HG02642 (cell line): ENCODE results near the gene MN1.

Source experiments
- ATAC-seq: cut with Tn5 transposase; IDR thresholded peaks from one replicate; pipeline ENCODE4 v1.9.1; 2021; ENCODE audit warnings: mild to moderate bottlenecking; ENCODE audit not compliant: unreplicated experiment, poor library complexity

Gene MN1

DNA sequence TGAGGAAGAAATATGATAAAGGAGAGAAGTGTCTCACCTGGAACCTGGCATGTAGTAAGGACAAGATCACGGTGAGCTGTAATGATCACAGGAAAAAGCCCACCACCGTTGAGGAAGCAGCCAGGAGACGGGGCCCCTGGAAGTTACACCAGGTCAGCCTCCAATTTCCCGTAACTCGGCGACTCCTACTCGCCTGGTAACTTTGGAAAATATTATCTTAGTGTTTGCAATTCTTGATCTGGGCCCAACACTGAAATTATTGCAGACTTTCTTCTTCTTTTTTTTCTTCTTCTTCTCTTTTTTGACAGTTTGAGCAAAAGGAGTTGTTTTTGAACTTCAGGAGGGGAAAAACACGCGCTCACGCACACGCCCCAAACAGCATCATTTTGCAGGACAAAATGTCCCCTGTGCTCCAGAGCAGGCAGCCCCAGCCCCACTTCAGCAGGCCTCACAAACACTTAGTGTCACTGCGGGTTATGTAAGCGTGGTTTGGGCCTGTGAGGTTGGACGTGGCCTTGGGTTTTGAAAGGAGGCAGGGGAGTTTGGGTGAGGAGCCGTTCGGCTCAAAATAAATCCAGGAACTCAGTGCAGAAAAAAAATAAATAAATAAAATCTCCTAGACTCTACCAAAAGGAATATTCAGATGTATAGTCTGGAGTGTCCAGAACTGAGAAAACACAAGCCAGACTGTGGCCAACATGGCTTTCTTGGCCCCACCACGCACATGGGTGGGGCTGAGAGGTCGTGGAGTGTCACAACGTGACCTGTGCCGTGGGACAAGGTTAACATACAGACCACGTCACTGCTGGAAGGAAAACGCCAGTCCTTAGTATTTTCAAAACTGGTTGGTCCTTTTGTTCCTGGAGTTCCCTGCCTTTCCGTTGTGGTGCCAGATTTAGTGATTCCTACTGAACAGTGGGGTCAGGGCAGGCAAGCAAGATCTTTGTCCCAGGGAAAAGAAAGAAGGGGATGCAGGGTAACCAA is 26.3 kb upstream of the MN1 start:
- ATAC-seq: no peak

DNA sequence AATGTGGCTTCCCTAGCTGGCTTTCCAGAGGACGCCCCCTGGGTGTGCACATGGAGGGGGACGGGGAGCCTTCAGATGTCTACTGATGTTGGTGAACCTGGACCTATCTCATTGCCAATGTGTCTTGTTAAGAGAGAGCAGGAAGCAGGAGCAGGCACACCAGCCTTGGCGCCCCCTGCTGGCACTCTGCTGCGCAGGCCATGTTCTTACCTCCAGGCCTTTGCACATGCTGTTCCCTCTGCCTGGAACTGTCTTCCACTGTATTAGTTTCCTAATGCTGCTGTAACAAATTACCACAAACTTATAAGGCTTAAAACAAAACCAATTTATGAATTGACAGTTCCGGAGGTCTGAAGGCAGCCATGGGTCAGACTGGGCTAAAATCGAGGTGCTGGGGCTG is 23.6 kb upstream of the MN1 start:
- no peak for ATAC-seq

DNA sequence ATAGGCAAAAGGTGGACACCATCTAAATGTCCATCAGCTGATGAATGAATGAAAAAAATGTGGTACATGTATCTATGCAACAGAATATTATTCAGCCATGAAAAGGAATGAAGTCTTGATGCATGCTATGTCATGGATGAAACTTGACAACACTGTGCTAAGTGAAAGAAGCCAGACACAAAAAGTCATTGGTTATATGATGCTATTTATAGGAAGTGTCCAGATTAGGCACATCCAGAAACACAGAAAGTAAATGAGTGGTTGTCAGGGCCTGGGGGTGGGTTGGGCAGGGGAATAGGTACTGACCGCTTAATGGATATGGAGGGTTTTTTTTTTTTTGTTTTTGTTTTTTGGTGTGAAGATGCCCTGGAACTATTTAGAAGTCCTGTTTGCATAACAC is 21.7 kb upstream of the MN1 start:
- no peak for ATAC-seq

DNA sequence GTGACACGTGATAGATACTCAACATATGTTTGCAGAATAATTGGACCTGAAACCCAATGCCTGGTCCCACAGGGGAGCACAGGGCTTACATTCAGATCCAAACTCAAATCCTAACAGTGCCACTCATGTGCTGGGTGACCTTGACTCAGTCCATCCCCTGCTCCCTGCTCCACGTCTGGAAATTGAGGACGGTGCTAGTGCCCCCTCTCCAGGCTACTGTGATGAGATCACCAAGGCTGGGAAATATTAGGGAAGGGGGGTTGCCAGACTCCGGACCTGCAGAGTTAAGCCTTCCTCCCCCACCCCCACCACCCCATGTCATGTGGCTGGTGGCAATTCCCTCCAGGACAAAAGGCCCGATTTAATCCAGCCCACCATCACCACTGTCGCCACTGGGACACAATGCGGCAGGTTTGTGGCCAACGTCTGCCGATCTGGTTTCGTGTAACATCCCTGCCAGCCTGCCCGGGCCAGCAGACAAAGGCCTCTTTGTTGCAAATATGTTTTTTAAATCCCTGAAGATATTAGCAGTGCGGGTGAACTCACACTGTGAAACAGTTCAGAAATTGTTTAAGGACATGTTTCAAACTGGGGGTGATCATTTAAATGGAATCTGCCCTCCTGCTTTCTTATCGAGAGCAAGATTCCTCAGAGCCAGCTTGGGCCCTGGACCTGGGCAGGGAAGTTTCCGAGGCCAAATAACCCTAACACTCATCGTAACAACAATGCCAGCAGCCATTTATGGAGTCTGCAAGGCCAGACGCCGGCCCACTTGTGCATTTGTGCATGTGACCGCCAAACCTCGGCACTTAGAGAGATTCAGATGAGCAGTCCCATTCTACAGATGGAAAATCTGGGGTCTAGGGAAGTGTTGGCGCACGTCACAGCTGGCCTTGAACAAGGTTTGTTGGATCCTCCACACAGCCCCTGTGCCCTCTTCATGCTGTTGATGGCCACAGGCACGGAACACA is 19.6 kb upstream of the MN1 start:
- ATAC-seq: no peak

DNA sequence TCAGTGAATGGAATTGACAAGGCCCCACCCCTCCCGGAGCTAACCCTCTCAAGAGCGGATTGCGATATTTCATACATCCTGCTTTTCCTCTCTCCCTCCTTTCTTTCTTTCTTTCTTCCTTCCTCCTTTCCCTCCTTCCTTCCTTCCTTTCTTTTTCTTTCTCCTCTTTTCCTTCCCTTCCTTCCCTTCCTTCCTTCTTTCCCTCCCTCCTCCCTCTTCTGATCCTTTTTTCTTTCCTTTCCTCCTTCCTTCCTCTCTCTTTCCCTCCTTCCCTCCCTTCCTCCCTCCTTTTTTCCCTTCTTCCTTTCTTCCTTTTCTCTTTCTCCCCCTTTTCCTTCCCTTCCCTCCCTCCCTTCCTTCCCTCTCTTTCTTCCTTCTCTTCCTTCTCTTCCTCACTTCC is 15.0 kb upstream of the MN1 start:
- ATAC-seq: no peak

DNA sequence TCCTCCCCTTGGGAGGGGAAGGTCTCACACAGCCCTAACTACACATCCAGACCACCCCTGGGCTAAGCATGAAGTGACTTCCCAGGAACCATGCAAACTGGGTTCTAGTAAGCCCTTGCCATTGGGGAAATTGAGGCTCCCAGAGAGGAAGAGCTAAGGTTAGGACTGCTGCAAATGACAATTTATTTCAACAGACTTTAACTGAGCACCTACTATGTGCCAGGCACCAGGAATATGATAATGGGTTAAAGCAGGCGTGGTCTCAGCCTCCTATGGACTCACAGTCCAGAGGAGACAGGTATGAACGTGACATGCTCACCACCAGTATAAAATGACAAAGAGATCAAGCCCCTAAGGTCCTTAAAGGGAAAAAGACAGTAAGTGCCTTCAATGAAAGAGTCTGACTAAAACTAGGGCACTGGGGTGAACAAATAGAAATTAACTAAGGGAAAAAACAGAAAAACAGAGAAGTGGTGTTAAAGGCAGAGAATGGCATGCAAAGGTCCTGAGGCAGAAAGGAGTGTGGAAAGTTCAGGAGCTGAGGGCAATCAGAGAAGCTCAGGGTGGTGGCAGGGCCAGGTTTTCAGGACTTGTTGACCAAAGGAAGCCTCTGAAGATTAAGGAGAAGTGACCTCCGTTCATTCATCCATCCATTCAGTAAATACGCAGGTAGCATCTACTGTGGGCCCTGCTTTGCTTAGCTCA is 14.4 kb upstream of the MN1 start:
- no peak for ATAC-seq

DNA sequence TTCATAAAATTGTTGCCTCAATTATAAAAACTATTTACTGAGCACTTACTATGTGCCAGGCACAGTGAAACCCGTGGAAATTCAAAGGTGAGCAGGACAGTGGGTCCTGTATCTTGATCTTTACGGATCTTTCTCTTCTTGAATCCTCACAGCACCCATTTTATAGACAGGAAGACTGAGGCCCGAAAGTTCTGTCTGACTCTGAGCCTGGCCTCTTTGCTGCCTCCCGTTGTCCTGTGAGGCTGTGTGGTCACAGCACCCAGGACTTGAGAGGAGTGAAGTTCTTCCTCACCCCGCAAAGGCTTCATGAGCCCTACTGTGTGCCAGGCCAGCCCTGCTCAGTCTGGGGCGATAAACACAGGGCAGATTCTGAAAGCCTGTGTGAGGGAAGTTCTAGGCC is 13.4 kb upstream of the MN1 start:
- ATAC-seq: no peak

DNA sequence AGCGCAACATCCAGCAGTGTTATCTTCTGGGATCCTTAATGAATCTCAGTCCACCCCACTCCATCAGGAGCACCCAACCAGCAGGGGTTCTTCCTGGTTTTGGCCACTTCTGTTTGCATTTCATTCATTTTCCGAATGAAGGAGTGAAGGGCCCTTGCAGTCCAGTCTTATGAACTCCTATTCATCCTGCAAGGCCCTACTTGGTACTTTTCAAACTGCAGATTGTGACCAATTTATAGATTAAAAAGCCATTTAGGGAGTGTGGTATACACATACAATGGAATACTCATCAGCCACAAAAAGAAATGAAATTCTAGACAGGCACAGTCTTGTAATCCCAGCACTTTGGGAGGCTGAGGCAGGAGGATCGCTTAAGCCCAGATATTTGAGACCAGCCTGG is 10.2 kb upstream of the MN1 start:
- no peak for ATAC-seq

DNA sequence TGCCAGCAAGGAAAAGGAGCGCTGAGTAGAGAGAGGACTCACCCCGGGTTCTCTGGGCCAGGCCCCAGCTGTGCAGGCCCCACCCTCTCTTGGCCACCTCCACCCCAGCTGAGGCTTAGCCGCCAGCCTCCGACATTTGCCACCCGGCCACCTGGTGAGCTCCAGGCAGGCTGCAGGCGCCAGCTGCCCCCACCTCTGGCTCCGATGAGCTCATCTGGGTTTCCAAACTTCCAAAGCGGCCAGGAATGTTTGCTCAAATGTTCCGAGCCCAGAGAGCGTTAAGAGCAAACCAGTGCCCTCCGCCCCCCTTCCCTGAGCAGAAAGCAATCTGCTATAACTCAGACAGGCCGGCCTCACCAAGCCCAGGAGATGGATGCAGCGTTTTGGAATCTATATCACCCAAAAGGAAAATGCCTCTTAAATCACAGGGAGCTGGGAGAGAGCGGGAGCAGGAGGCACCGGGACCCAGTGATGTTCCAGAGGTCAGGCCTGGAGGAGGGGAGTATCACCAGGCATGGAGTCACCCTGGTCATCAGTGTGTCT is 9.1 kb upstream of the MN1 start:
- no peak for ATAC-seq

DNA sequence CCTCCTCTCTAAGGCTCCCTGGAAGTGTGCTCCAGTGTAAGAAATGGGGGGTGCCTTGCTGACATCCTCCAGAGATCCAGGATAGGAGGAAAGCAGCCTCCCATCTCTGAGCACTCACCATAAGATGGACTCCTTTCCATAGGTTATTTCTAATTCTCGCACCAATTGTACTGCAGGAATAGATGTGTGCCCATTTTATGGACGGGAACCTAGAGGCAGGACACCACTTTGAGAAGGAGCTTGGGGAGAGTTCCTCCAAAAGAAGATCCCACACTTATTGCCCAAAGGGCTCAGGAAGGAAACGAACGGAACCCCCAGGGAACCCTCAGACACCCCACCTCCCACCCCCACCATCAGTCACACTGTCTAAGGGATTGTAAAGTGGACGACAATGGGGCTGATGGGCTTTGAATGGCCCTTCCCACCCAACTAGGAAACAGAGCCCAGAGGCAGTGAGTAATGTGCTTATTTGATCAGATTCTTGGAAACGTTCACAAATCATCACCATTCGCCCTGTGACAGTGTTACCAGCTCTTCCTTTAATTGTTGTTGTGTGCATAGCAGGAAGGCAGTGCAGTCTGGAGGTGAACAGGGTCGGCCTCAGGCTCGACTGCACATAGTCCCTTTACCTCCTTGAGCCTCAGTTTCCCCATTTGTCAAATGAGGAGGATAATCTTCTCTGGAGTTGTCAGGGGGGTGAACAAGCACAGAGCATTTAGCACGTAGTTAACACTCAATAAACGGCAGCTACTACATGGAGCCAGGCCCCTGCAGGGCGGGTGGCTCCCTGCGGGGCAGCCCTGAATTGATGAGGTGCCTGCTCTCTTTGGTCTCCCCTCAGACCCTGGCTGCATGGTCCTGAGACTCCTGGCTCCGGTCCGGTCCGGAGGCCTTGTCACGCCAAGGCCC is 8.4 kb upstream of the MN1 start:
- no peak for ATAC-seq

DNA sequence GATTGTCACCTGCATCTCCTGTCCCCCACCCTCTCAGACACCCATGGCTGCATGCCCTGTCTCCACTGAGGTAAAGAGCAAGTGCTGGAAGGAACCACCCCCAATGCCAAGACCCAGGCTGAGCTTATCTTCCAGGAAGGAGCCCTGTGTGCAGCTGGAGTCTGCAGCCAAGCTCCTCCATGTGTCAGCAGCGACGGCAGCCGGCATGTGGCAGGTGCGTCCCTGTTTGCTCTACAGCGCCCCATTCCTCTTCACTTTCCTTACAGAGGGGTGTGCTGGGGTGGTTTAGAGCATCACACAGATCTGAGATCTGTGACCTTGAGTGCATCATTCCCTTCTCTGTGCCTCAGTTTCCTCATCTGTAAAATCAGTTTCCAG is 7.7 kb upstream of the MN1 start:
- ATAC-seq: no peak

DNA sequence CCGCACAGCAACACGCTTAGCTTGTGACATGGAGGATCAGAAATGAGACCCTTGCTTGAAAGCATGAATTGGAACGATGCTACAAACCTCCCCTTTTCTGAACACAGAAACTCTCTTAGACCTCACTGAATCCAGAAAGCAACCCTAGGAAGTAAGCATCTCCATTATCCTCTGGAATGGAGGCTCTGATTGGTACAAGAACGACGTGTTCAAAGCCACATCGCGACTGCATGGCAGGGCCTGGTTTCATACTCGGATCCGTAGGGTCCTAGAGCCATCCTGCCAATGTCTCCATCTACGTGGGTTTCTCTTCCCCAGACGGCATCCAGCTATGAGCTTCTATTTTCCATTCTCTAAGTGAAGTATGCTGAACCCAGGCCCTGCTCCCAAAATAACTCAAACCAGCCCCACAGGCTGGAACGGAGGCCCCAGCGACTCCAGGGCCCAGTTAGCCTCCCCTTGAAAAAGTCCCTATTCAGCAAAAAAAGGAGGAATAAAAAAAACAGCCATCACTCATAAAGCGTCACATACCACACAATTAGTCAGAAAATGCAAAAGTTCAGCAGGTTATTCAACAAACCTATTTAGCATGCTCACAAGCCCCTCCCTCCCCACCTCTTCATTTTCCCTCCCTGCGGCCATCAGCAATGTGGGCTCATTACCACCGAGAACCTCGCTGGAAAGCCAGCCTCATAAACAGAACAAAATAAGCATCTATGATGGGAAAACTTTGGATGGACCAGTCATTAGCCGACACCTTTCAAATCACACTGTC is 7.1 kb upstream of the MN1 start:
- ATAC-seq: no peak

DNA sequence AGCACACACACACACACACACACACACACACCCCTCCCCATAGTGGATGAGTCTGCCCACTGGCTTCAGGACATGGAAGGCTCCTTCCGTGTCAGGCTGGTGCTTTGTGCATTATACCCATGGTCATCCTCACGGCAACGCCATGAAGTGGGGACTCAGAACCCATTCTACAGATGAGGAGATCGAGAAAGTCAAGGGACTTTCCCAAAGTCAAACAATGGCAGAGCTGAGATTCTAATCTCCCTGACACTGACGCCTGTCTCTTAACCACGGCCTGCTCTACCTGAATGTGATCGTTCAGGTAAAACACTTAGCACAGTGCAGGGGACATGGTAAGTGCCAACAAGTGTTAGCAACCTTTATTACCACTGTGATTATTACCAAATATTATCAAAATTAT is 4.3 kb upstream of the MN1 start:
- no peak for ATAC-seq

DNA sequence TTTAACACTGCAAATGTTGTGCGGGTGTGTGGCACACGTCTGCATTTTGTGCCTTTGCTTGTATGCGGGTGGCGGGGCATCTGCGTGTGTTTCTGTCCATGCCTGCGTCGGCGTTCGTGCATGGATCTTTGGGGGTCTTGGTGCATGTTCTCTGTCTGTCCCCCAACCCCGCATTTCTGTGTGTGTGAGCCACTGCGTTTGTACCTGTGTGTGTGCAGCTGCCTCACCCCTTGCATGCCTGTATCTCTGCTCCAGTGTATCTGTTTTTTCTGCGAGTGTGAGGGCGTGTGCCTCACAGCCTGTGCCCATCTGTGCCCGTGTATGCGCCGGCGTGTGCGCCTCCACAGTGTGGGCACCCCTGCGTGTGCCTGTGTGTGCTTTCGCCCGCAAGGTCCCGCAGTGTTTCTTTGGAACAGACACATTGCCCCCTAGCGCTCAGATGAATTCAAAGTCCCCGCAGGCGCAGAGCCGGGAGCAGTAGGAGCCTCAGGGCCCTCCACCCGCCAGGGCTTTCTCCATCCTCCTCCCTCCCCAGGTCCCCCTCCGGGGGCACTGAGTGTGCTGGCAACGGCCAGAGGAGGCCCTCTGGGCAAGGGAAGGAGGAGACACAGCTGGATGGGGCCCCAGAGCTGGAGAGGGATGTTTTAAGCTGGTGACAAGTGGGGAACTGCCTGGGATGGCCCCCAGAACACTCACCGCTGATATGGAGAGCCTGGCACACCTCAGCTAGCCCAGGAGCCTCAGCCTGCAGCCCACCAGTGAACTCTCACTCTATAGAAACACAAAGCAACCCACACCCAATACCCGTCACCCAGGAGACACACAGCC is 3.1 kb upstream of the MN1 start:
- ATAC-seq: no peak

DNA sequence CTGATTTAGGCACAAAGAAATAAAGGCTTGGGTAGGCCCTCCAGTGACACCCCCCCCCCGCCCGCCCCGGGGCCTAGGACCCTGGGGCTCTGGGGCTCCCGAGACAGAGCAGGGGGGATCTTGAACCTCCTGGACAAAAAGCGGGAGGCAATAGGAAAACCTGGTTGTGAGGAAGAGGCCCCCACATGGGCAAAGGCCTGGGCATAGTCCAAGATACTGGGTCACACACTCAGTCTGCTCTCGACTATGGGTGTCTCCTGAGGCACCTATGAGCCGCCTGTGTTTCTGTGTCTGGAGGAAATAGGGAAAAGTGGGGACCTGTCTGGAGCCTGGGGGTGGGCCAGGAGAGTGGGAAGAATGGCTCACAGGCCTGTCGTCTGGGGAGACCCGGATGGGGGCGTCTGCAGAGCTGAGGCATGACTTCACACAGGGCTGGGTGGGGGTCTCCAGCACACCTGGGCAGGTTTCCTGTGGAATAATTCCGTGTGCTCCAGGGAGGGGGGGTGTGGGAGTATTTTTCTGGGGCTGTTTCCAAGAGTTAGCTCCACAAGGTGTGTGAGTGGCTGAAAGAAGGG is 2.4 kb upstream of the MN1 start:
- ATAC-seq: no peak

DNA sequence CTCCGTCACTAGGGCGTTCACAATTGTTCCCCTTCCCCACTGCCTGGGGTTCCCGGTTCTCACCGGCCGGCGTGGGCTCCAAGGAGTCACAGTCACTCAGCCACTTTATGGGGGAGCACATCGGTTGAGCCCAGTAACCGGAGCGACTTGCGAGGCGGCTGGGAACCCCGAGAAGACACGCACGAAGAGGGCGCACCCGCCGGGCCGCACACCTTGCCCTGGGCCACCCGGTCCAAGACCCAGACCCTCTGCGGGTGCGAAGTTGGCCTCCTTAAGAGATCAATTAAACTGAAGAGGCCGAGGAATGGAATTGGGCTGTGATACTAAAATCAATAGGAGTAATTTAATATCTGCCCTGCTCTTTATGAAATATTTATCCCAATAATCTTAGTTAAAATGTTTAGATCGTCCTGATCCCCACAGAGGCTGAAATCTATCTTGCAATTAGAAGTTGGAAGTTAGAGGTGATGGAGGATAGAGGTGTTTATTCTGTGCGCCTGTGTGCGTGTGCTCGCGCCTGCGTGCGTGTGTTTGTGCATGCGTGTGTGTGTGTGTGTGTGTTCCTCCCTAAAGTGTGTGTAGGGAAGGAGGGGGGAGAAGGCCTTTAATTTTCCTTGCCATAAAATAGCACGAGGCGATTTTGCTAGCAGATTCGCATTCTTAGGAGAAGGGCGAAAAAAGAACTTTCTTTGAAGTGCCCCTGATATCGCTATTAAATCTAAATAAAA is 954 bp upstream of the MN1 start:
- ATAC-seq: no peak

DNA sequence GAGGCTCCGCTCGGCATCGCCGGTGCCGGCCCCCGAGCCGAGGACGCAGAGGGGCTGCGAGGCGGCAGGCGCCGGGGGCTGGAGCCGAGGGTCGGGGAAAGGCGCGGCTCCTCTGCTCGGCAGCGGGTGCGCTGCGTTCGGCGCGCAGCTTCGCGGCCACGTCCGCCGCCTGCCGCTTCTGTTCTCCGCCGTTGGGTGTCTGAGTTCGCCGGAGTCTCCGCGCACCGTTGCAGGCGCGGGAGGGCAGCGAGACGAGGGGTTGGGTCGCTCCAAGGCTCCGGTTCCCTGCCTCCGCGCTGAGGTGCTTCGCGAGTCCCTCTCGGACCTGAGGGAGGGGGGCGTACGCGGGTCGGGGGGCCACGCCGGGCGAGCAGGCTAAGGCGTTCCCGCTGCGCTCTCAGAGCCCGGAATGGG is 347 bp downstream of the MN1 start:
- no peak for ATAC-seq
